ENCODE measurements around the gene DCTN2. TPM values are rescaled to one million over a fixed set of nuclear protein-coding genes. Genes with fewer than 3 reads are reported as not detected.

Gene DCTN2
- total RNA-seq, 1 donor from 2014 or later: 90.7 TPM

DNA sequence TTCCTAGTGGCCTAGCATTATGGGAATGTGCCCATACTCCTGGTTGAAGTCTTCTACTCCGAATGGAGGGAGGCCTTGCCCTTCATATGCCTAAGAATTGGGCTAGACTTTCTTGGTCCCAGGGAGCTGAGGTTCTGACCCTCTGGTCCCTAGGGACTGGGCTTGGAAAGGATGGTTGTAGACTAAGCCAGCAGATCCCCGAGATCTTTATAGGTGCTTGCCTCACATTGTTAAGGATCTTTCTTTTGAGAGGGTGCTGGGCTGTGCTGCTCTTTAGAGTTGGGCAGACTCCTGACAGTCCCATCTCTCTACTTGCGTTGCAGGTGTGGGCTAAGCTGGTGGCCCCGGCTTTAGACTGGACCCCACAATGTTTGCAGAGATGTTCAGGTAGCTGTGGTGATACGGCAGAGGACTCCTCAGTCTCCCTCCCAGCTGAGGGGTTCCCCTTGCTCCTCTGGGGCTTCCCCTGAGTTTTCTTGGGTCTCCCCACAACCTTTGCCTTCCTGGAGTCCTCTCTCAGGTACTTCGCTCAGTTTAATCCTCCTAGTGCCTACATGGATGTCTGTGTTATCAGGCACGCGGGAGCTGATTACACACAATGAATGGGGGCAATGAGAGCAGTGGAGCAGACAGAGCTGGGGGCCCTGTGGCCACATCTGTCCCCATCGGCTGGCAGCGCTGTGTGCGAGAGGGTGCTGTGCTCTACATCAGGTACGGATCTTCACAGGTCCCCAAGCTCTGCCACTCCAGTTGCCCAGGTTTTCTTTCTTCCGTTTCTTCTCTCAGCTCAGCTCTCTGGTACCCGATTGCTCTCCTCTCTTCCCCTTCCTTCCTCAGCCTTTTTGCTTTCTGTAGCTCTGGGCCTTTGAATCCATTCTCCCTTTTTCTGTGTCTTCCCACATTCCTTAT, 23.0 kb downstream of the DCTN2 start:
- Histone ChIP-seq H3K27ac (peak overlapping the region; percentile 89), H3K36me3 (peaks cover 49% of the 10 kb centered on the region), H3K27me3 (no peaks in the 10 kb centered on the region), H3K9me3 (no peaks in the 10 kb centered on the region), H3K4me3 (peak overlapping the region; percentile 74), H3K4me1 (peaks cover 37% of the 10 kb centered on the region)
- TF ChIP-seq, protein P1, sequence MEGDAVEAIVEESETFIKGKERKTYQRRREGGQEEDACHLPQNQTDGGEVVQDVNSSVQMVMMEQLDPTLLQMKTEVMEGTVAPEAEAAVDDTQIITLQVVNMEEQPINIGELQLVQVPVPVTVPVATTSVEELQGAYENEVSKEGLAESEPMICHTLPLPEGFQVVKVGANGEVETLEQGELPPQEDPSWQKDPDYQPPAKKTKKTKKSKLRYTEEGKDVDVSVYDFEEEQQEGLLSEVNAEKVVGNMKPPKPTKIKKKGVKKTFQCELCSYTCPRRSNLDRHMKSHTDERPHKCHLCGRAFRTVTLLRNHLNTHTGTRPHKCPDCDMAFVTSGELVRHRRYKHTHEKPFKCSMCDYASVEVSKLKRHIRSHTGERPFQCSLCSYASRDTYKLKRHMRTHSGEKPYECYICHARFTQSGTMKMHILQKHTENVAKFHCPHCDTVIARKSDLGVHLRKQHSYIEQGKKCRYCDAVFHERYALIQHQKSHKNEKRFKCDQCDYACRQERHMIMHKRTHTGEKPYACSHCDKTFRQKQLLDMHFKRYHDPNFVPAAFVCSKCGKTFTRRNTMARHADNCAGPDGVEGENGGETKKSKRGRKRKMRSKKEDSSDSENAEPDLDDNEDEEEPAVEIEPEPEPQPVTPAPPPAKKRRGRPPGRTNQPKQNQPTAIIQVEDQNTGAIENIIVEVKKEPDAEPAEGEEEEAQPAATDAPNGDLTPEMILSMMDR (IDR thresholded peaks at IDR 0.05): no peak
- DNase-seq: no peak
- ATAC-seq: no peak
- intact Hi-C loops (cut with DNase I): no loop called here

DNA sequence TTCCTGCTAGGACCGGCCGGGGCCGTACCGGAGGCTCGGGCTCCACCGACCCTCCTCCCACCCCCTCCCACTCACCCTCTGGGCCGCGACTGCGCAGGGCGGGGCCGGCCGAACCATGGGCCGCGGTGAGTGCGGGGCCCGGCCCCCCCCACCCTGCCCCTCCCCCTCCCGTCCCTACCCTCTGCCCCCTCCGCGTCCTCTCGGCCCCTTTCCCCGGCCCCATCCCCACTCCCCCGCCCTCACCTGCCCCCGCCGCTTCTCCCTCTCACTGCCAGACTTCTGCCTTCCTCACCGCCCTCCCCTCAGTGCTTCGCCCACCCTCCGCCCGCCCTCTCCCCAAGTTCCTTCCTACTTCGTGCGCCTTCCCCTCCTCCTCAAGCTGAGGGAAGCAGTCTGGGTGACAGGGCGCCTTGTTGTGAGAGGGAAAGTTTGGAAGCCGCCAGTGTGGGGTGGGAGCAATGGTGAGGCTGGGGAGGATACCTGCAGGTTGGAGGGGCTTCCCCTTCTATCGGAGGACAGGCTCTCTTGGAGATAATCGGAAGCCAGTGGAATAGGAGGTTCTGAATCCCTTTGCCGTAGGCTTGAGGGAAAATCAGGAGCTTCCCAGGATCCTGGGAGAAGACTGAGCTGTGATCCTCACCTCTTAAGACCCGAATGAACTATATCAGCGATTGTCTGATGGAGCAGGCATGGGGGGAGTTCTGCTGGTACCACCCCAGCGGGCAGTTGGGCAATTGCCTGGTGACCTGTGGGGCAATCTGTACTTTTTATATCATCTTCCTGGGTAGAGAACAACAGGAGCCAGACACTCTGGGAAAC, 23.9 kb downstream of the DCTN2 start:
- H3K4me1 ChIP-seq: peaks cover 45% of the 10 kb centered on the region
- peak overlapping the region; percentile 89 for H3K27ac ChIP-seq
- TF ChIP-seq, protein P1 (IDR thresholded peaks at IDR 0.05): no peak
- intact Hi-C loops (cut with DNase I): no loop called here
- ATAC-seq: peak; percentile 12
- DNase-seq: peak; percentile 89
- no peaks in the 10 kb centered on the region for H3K9me3 ChIP-seq
- peaks cover 42% of the 10 kb centered on the region for H3K36me3 ChIP-seq
- H3K4me3 ChIP-seq: peak overlapping the region; percentile 74
- no peaks in the 10 kb centered on the region for H3K27me3 ChIP-seq

DNA sequence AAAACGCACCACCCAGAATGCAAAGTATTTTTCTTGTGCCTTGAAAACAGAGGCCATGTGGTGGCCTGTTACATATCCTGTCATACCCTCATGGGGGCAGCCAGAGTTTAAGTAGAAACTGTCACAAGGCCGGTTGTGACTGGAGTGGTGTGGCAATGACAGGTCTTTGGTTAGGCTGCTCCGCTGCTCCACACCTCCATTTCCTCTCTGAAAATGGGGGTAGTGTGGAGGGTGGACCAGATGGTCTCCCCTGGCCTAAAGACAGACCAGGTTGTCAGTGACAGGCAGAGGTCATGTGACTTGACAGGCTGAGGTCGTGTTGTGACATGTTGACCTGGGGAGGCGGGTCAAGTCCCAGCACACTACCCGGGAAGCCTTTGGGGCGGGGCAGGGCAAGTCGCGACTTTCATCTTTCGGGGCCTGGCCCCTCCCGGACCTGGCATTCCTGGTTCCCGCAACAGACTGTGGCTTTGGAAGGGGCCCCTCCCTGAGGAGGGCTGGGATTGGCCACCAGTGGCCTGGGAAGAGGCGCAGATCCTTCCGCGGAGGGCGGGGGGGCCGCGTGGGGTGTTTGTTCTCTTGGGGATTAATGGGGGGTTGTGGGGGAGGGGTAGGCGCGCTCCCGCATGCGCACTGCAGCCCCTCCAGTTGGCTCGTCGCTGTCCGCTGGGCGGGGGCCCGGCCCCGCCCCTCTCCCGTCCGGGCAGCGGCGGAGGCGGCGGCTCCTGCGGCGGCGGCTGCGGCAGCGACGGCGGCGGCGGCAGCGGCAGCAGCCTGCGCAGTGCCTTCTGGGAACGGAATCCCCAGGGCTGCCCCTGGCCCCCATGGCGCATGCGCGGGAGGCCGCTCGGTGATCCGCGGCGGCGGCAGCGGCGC, 24.7 kb downstream of the DCTN2 start, which contains the start of gene MBD6:
Gene MBD6, plus strand, starts transcription at position 814 of the 876 bp plus-strand sequence. CDS start 1,480 bp downstream, outside the sequence.
- Histone ChIP-seq H3K4me1 (peaks cover 54% of the 10 kb centered on the region), H3K4me3 (peak within 1 kb of the TSS; percentile 74), H3K9me3 (no peaks in the 10 kb centered on the region), H3K36me3 (peaks cover 42% of the 10 kb centered on the region), H3K27me3 (no peaks in the 10 kb centered on the region), H3K27ac (peak within 1 kb of the TSS; percentile 89)
- ATAC-seq: peak; percentile 63
- peak; percentile 98 for DNase-seq
- intact Hi-C loops (cut with DNase I): no loop called here
- TF ChIP-seq, protein P1 (IDR thresholded peaks at IDR 0.05): peak; percentile 24

DNA sequence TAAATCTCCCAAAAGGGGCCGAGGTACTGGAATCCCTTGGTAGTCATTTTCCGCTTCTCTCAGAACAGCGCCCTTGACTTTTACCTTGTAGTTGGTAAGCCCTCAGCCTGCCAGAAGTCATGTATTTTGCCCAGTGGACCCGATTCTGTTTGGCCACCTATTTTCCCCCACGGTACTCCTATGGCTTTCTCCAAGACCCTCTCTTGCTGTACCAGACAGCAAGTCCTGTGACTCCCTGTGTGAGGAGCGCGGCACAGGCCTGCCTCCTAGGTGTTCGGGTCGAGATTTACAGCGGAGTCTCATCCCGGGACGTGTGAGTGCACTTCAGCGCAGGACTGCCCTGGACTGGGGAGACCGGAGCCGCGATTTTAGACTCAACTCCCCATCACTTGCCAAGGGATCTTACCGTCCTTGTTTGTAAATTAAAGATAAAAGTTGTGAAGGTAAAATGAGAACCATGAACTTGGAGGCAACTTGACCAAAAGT, 25.4 kb downstream of the DCTN2 start:
- TF ChIP-seq, protein P1 (IDR thresholded peaks at IDR 0.05): no peak
- intact Hi-C loops (cut with DNase I): no loop called here
- H3K4me1 ChIP-seq: peaks cover 58% of the 10 kb centered on the region
- H3K4me3 ChIP-seq: peak overlapping the region; percentile 74
- no peak for ATAC-seq
- peak overlapping the region; percentile 89 for H3K27ac ChIP-seq
- H3K9me3 ChIP-seq: no peaks in the 10 kb centered on the region
- peaks cover 42% of the 10 kb centered on the region for H3K36me3 ChIP-seq
- peak; percentile 77 for DNase-seq
- H3K27me3 ChIP-seq: no peaks in the 10 kb centered on the region
